ENCODE measurements around the gene PTPN9.

PTPN9 gene

GRCh38 chr15:75578948-75579920 is at the start of gene PTPN9:
Gene PTPN9 (minus strand): TSS chr15:75579315. CDS start chr15:75578776, 539 bp downstream.
- Histone ChIP-seq H3K36me3 (ENCODE audit: insufficient read depth, low read length) (no peaks in the 10 kb centered on the region), H3F3A (ENCODE audit: insufficient read depth, low read length) (no peaks in the 10 kb centered on the region), H2AFZ (ENCODE audit: low read length) (no peak within 1 kb of the TSS), H3K9me3 (ENCODE audit: low read length) (no peaks in the 10 kb centered on the region), H3K27me3 (ENCODE audit: insufficient read depth, low read length) (no peaks in the 10 kb centered on the region), H3K9ac (ENCODE audit: low read length) (peak within 1 kb of the TSS; percentile 91), H4K20me1 (ENCODE audit: insufficient read depth, low read length) (no peaks in the 10 kb centered on the region), H3K9me2 (ENCODE audit: low read depth, low read length) (no peaks in the 10 kb centered on the region), H3K27ac (ENCODE audit: low read depth, low read length, poor library complexity, severe bottlenecking) (peak within 1 kb of the TSS; percentile 53), H3K79me2 (ENCODE audit: insufficient read depth, low read length) (peaks cover 18% of the 10 kb centered on the region), H3K4me3 (ENCODE audit: low read depth, low read length, poor library complexity, severe bottlenecking) (peak within 1 kb of the TSS; percentile 83), H3K4me2 (ENCODE audit: low read length) (peak within 1 kb of the TSS; percentile 90), H3K4me1 (ENCODE audit: insufficient read depth, low read length, severe bottlenecking) (peaks cover 19% of the 10 kb centered on the region)
- no peak for TF ChIP-seq EZH2 (IDR thresholded peaks at IDR 0.05; ENCODE audit: borderline replicate concordance, low read length)
- peak; percentile 44 for TF ChIP-seq CTCF (IDR thresholded peaks at IDR 0.05; ENCODE audit: low read length)

GRCh38 chr15:75625542-75626347 is 46.6 kb upstream of the PTPN9 start, which contains the start of gene SNUPN:
Gene SNUPN (minus strand): TSS chr15:75625725. CDS start chr15:75621051, 4,674 bp downstream.
- Histone ChIP-seq H3K27me3 (ENCODE audit: insufficient read depth, low read length) (no peaks in the 10 kb centered on the region), H4K20me1 (ENCODE audit: insufficient read depth, low read length) (no peaks in the 10 kb centered on the region), H3F3A (ENCODE audit: insufficient read depth, low read length) (no peaks in the 10 kb centered on the region), H3K9me2 (ENCODE audit: low read depth, low read length) (no peaks in the 10 kb centered on the region), H3K9me3 (ENCODE audit: low read length) (no peaks in the 10 kb centered on the region), H3K27ac (ENCODE audit: low read depth, low read length, poor library complexity, severe bottlenecking) (peak within 1 kb of the TSS; percentile 96), H3K4me1 (ENCODE audit: insufficient read depth, low read length, severe bottlenecking) (peaks cover 23% of the 10 kb centered on the region), H3K4me3 (ENCODE audit: low read depth, low read length, poor library complexity, severe bottlenecking) (peak within 1 kb of the TSS; percentile 98), H3K4me2 (ENCODE audit: low read length) (peak within 1 kb of the TSS; percentile 91), H3K9ac (ENCODE audit: low read length) (peak within 1 kb of the TSS; percentile 100), H2AFZ (ENCODE audit: low read length) (peak within 1 kb of the TSS; percentile 78; the same call in 1 of the 2 replicates), H3K36me3 (ENCODE audit: insufficient read depth, low read length) (peaks cover 4% of the 10 kb centered on the region; the same call in 1 of the 2 replicates), H3K79me2 (ENCODE audit: insufficient read depth, low read length) (no peaks in the 10 kb centered on the region)
- TF ChIP-seq CTCF (IDR thresholded peaks at IDR 0.05; ENCODE audit: low read length), result no peak
- no peak for TF ChIP-seq EZH2 (IDR thresholded peaks at IDR 0.05; ENCODE audit: borderline replicate concordance, low read length)

- H3K27me3 ChIP-seq (ENCODE audit: insufficient read depth, low read length), result no peaks in the 10 kb centered on the region
- TF ChIP-seq CTCF (IDR thresholded peaks at IDR 0.05; ENCODE audit: low read length) (no peak), EZH2 (IDR thresholded peaks at IDR 0.05; ENCODE audit: borderline replicate concordance, low read length) (no peak)
- peaks cover 30% of the 10 kb centered on the region; the same call in 1 of the 2 replicates for H3K36me3 ChIP-seq (ENCODE audit: insufficient read depth, low read length)
- H3K4me1 ChIP-seq (ENCODE audit: insufficient read depth, low read length, severe bottlenecking), result peaks cover 23% of the 10 kb centered on the region
- H3K4me3 ChIP-seq (ENCODE audit: low read depth, low read length, poor library complexity, severe bottlenecking), result no peak overlapping the region
- H3K9me3 ChIP-seq (ENCODE audit: low read length), result no peaks in the 10 kb centered on the region
- H3K9me2 ChIP-seq (ENCODE audit: low read depth, low read length), result no peaks in the 10 kb centered on the region
- no peak overlapping the region for H3K4me2 ChIP-seq (ENCODE audit: low read length)
- no peaks in the 10 kb centered on the region for H3F3A ChIP-seq (ENCODE audit: insufficient read depth, low read length)
- no peak overlapping the region for H2AFZ ChIP-seq (ENCODE audit: low read length)
- no peak overlapping the region for H3K9ac ChIP-seq (ENCODE audit: low read length)
- no peak overlapping the region for H3K27ac ChIP-seq (ENCODE audit: low read depth, low read length, poor library complexity, severe bottlenecking)
- no peaks in the 10 kb centered on the region for H3K79me2 ChIP-seq (ENCODE audit: insufficient read depth, low read length)
- H4K20me1 ChIP-seq (ENCODE audit: insufficient read depth, low read length), result no peaks in the 10 kb centered on the region
Measured at GRCh38 chr15:75622505-75622904, 43.4 kb upstream of the PTPN9 start.
